Measurements from ENCODE around the gene MRPL48.

GRCh38 chr11:73750228-73750627 is 37.4 kb upstream of the MRPL48 start:
- no peak for TF ChIP-seq MAX (IDR thresholded peaks at IDR 0.05)
- TF ChIP-seq HDAC2 (IDR thresholded peaks at IDR 0.05), result no peak
- no peak for TF ChIP-seq CTCF (IDR thresholded peaks at IDR 0.05)
- TF ChIP-seq POLR2A (IDR thresholded peaks at IDR 0.05; ENCODE audit: low read length), result no peak
- no peak for TF ChIP-seq POLR2AphosphoS2 (conservative IDR thresholded peaks at IDR 0.05; ENCODE audit: low read length)
- TF ChIP-seq MYC (IDR thresholded peaks at IDR 0.05; ENCODE audit: borderline replicate concordance, low read length), result no peak
- no peak for TF ChIP-seq USF2 (IDR thresholded peaks at IDR 0.05)
- TF ChIP-seq ZSCAN20 (CRISPR knock-in tag; IDR thresholded peaks at IDR 0.05), result no peak
- no peak for TF ChIP-seq JUNB (IDR thresholded peaks at IDR 0.05)
- no peak for TF ChIP-seq MAFK (IDR thresholded peaks at IDR 0.05; ENCODE audit: partially characterized antibody)
- TF ChIP-seq RCOR1 (IDR thresholded peaks at IDR 0.05; ENCODE audit: low read depth, low read length), result no peak
- TF ChIP-seq PBX3 (IDR thresholded peaks at IDR 0.05), result no peak
- TF ChIP-seq REST (IDR thresholded peaks at IDR 0.05), result no peak
- no peak for TF ChIP-seq EP300 (IDR thresholded peaks at IDR 0.05)

All from A549 (cell line).